ENCODE data around the gene TRIM44.

The TRIM44 gene

DNA sequence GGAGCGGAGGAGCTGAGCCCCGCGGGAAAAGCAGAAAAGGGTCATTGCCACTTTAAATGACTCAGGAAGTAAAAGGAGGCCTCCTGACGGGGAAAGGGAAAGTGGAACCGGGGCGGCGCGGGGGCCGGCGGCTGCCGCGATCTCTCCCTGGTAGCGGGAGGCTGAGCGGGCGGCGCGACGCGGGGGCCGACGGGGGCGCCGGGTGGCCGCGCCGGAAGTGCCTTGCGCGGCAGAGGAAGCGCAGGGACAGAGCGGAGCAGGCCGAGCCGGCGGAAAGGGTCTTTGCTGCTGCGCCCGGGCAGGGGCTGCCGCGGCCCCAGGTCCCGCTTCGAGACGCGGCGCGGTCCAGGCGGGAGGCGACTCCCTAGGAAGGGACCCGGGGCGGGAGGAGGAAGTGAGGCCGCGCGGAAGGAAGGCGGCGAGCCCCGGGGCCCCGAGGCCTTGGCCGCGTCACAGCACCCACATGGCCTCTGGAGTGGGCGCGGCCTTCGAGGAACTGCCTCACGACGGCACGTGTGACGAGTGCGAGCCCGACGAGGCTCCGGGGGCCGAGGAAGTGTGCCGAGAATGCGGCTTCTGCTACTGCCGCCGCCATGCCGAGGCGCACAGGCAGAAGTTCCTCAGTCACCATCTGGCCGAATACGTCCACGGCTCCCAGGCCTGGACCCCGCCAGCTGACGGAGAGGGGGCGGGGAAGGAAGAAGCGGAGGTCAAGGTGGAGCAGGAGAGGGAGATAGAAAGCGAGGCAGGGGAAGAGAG, at the start of gene TRIM44:
Gene TRIM44, plus strand, starts transcription at position 127 of the 759 bp plus-strand sequence. Its CDS starts 337 bp downstream, at position 464.
- peak; percentile 66 for DNase-seq (ENCODE audit: low read depth)

- DNase-seq (ENCODE audit: low read depth), result no peak
Measured at GRCh38 chr11:35614939-35615569, 47.5 kb upstream of the TRIM44 start.

- DNase-seq (ENCODE audit: low read depth), result peak; percentile 4
Measured at GRCh38 chr11:35615921-35616900, 46.4 kb upstream of the TRIM44 start.

DNA sequence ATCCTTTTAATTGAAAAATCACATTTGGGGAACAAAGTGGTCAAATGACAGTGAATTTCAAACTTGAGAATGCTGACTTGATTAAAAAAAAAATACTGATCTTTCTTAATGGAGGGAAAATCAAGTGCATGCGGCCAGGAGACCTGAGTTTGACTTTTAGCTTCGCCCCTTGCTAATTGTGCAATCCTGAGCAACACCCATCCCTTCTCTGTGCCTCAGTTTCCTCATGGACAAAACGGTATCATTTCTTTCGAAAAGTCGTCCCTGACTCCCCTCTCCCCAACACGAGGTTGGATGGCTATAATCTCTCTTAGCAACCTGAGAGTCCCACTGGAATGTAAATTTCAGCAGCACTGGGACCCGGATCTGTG, 45.3 kb upstream of the TRIM44 start:
- no peak for DNase-seq (ENCODE audit: low read depth)

DNA sequence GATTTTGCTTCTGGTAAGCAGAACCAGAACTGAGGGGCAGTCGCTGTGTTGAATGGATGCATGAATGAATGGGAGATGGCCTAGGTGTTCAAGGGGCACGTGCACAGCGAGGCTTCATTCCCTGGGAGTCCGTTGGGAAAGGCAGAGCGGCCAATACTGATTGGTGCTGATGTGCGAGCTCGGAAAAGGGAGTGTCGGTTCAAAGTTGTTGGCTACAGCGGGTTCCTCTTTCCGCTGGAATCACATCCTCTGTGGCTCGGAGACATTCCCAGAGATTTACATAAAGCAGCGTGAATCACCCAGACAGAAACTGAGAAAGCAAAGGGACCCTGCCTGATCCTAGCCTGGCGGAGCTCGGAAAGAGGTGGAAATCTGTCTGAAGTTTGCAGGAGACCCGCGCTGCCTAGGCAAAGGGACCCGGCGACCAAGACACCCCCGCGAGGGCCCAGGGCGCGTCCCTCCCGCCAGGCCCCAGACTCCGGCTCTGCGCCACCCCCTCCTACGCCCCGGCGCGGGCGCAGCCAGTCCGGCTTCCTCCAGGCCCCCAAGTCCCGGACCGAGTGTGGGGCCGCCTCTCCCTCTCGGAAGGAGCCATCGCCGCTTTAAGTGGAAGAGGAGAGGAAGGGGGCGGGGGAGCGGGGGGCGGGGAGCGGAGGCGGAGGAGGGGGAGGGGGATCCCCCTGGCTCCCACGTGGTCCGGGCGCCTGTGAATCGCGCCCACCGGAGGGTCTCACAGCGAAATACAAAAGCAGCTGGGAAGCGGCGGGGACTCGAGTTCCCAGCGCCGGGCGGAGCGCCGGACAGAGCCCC, 44.7 kb upstream of the TRIM44 start, which contains the start of gene FJX1:
Gene FJX1, plus strand, starts transcription at position 774 of the 810 bp plus-strand sequence. CDS start 177 bp downstream, outside the sequence.
- no peak for DNase-seq (ENCODE audit: low read depth)

- DNase-seq (ENCODE audit: low read depth), result no peak
Measured at GRCh38 chr11:35618497-35619115, 44.0 kb upstream of the TRIM44 start.

- DNase-seq (ENCODE audit: low read depth), result no peak
Measured at GRCh38 chr11:35619116-35619854, 43.3 kb upstream of the TRIM44 start.

DNA sequence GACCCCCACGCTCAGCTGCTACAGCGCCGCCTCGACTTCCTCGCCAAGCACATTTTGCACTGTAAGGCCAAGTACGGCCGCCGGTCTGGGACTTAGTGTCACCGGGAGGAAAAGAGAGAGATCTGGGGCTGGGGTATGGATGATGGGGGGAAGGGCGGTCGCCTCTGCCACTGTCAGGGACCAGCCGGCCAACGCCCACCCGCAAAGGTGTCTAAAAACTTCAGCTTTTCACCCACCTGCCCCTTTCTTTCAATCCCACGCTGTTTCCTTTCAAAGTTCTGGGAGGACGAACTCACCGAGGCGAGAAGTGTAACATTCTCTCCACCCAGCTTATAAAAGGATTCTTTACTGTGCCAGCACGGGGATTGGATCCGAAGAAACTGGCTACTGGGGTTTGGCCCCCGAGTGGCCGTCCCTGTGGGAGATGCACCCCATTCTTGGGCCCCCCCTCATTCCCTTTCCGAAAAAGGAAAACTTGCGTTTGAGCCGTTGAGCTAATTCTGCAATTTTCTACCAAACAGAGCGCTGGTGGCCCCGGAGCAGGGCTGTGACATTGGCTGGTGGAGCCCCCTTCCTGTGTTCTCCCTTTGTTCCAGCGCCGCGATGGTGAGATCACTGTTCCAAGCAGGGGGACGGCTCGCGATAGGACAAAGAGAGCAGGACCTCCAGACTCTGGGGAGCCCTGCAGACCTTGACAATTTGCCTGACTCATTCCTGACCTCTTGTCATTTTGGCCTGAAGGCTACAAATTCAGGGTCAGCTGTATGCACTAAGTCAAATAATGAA, 42.5 kb upstream of the TRIM44 start:
- no peak for DNase-seq (ENCODE audit: low read depth)

- DNase-seq (ENCODE audit: low read depth), result no peak
Measured at GRCh38 chr11:35620795-35621194, 41.8 kb upstream of the TRIM44 start.

- no peak for DNase-seq (ENCODE audit: low read depth)
Measured at GRCh38 chr11:35621620-35622019, 41.0 kb upstream of the TRIM44 start.

- DNase-seq (ENCODE audit: low read depth), result no peak
Measured at GRCh38 chr11:35622070-35622469, 40.5 kb upstream of the TRIM44 start.

- no peak for DNase-seq (ENCODE audit: low read depth)
Measured at GRCh38 chr11:35623621-35624168, 38.9 kb upstream of the TRIM44 start.

DNA sequence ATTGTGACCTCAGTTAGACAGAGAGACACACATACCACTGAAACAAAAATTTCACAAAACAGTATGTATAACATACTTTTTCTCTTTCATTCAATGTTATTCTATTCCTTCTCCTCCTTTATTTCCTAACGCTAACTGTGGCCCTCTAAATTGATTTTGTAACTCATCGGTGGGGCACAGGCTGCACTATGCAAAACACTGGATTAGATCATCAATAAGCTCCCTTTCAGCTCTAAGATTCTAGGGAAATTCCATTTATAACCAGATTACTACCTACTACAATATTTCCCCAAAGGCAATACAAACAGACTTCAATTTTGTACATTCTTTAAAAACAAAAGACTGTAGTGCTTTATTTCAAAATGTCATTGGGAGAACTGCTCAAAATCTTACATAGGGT, 38.3 kb upstream of the TRIM44 start:
- no peak for DNase-seq (ENCODE audit: low read depth)

GRCh38 chr11:35624781-35625180, 37.8 kb upstream of the TRIM44 start:
- DNase-seq (ENCODE audit: low read depth), result no peak

DNA sequence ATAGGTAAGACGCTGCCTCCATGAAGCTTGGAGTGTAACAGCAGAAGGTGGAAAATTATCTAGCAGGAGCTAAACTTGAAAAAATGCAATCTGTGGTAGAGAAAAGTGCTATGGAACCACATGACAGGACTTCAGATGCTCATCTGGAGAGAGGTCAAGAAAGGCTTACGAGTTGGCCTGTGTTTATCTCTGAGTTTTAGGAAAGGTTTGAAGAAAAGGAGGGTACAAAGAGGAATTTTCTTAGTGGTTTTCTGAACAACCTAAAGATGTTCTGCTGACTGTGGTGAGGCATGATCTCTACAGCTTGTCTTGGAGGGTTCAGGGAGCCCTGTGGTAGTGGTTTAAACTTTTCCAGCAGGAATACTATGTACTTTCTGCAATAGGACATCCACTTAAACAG, 36.1 kb upstream of the TRIM44 start:
- no peak for DNase-seq (ENCODE audit: low read depth)

GRCh38 chr11:35629511-35629910, 33.1 kb upstream of the TRIM44 start:
- DNase-seq (ENCODE audit: low read depth), result no peak

GRCh38 chr11:35629914-35630313, 32.7 kb upstream of the TRIM44 start:
- no peak for DNase-seq (ENCODE audit: low read depth)

DNA sequence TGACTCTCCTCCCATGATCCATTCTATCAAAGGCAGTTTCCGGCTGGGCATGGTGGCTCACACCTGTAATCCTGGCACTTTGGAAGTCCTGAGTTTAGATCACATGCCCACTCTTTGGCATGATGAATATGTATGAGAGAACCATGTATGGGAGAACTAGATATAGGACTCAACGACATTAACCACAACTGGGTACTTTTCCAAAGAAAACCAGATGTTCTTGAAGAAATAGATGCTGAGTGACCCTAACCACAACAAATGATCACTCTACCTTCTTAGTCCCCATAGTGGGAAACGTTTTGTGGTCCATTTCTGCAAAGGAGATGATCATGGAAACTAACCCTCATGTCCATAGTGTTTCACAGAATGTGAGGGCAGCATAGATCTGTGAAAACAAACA, 30.7 kb upstream of the TRIM44 start:
- no peak for DNase-seq (ENCODE audit: low read depth)

- no peak for DNase-seq (ENCODE audit: low read depth)
Measured at GRCh38 chr11:35632301-35632700, 30.3 kb upstream of the TRIM44 start.
